ENCODE results near the gene TMSB10. TPM values are rescaled to one million over a fixed set of nuclear protein-coding genes. Genes with fewer than 3 reads are reported as not detected.

TMSB10 gene
- total RNA-seq, 2 experiments from 2014 or later, result 1,969 to 2,001 TPM

GRCh38 chr2:84925724-84926376, 20.4 kb downstream of the TMSB10 start:
- Mint-ChIP-seq H3K9me3 (no peaks in the 10 kb centered on the region), H3K27me3 (no peaks in the 10 kb centered on the region), H3K36me3 (ENCODE audit: low read depth) (no peaks in the 10 kb centered on the region), H3K27ac (peak overlapping the region; percentile 85), H3K4me1 (ENCODE audit: low read depth) (peaks cover 38% of the 10 kb centered on the region), H3K4me3 (peak overlapping the region; percentile 91)
- Histone ChIP-seq H3K9me3 (ENCODE audit: control insufficient read depth in 1 of 2, insufficient read depth in 1 of 2, low read length in 2 of 2) (no peaks in the 10 kb centered on the region), H3K4me3 (ENCODE audit: low read length) (peak overlapping the region; percentile 73), H3K4me1 (ENCODE audit: insufficient read depth, low read length) (peaks cover 56% of the 10 kb centered on the region), H3K36me3 (ENCODE audit: insufficient read depth, low read length) (no peaks in the 10 kb centered on the region), H3K27me3 (ENCODE audit: control insufficient read depth in 1 of 2, insufficient read depth in 2 of 2, low read length in 2 of 2) (no peaks in the 10 kb centered on the region), H3K27ac (ENCODE audit: low read depth in 1 of 2, low read length in 2 of 2) (peak overlapping the region; percentile 20 to 69)
- intact Hi-C loops (cut with DNase I, micrococcal nuclease), result loop anchor here (1.0 to 5.0 kb wide), 10 partner anchors 21 to 431 kb away; partner anchors contain the start of genes TMSB10 (in 2 of the 2) and KCMF1 (in 1 of the 2)
- ATAC-seq (ENCODE audit: poor library complexity) (peak; percentile 80), DNase-seq (peak; percentile 95 to 100 (median 99))
- CTCF ChIA-PET, result interaction anchor here (0.7 to 7.0 kb wide), 66 partner anchors 9 to 468 kb away, joined by 3 to 117 read pairs (median 6); partner anchors contain the start of genes DNAH6, KCMF1, TMSB10 and TRABD2A
- TF ChIP-seq CTCF (IDR thresholded peaks at IDR 0.05), result peak; percentile 99
- POLR2A ChIA-PET, result interaction anchor here (0.5 to 3.2 kb wide), 34 partner anchors 13 to 466 kb away, joined by 3 to 147 read pairs (median 5); partner anchors contain the start of genes KCMF1, SUCLG1, TMSB10 and TRABD2A

GRCh38 chr2:84927275-84927627, 21.8 kb downstream of the TMSB10 start:
- no peaks in the 10 kb centered on the region for H3K27me3 Mint-ChIP-seq
- Histone ChIP-seq H3K4me3 (ENCODE audit: low read length) (peak overlapping the region; percentile 73), H3K27ac (ENCODE audit: low read depth in 1 of 2, low read length in 2 of 2) (no peak overlapping the region), H3K9me3 (ENCODE audit: control insufficient read depth in 1 of 2, insufficient read depth in 1 of 2, low read length in 2 of 2) (no peaks in the 10 kb centered on the region), H3K27me3 (ENCODE audit: control insufficient read depth in 1 of 2, insufficient read depth in 2 of 2, low read length in 2 of 2) (no peaks in the 10 kb centered on the region), H3K36me3 (ENCODE audit: insufficient read depth, low read length) (no peaks in the 10 kb centered on the region), H3K4me1 (ENCODE audit: insufficient read depth, low read length) (peaks cover 62% of the 10 kb centered on the region)
- CTCF ChIA-PET, result interaction anchor here (2.2 to 7.0 kb wide), 4 partner anchors 14 to 47 kb away, joined by 15 to 117 read pairs (median 40); partner anchors contain the start of genes KCMF1 and TRABD2A
- no peaks in the 10 kb centered on the region for H3K9me3 Mint-ChIP-seq
- no peaks in the 10 kb centered on the region for H3K36me3 Mint-ChIP-seq (ENCODE audit: low read depth)
- peak overlapping the region; percentile 91 for H3K4me3 Mint-ChIP-seq
- peak overlapping the region; percentile 85 for H3K27ac Mint-ChIP-seq
- intact Hi-C loops (cut with DNase I, micrococcal nuclease), result loop anchor here (1.0 to 5.0 kb wide), 9 partner anchors 20 to 432 kb away; partner anchors contain the start of gene KCMF1 (in 1 of the 2)
- no peak for DNase-seq
- H3K4me1 Mint-ChIP-seq (ENCODE audit: low read depth), result peaks cover 49% of the 10 kb centered on the region
- POLR2A ChIA-PET, result interaction anchor here (2.0 to 3.2 kb wide), 4 partner anchors 11 to 88 kb away, joined by 18 to 47 read pairs (median 40); no protein-coding TSS in a partner anchor
- TF ChIP-seq CTCF (IDR thresholded peaks at IDR 0.05), result peak; percentile 12
- no peak for ATAC-seq (ENCODE audit: poor library complexity)

- CTCF ChIA-PET, result interaction anchor here (1.1 to 7.0 kb wide), 2 partner anchors 10 to 49 kb away, joined by 3 to 117 read pairs; no protein-coding TSS in a partner anchor
- Histone ChIP-seq H3K4me1 (ENCODE audit: insufficient read depth, low read length) (peaks cover 32% of the 10 kb centered on the region), H3K9me3 (ENCODE audit: control insufficient read depth in 1 of 2, insufficient read depth in 1 of 2, low read length in 2 of 2) (no peaks in the 10 kb centered on the region), H3K27ac (ENCODE audit: low read depth in 1 of 2, low read length in 2 of 2) (no peak overlapping the region), H3K4me3 (ENCODE audit: low read length) (no peak overlapping the region), H3K36me3 (ENCODE audit: insufficient read depth, low read length) (no peaks in the 10 kb centered on the region), H3K27me3 (ENCODE audit: control insufficient read depth in 1 of 2, insufficient read depth in 2 of 2, low read length in 2 of 2) (no peaks in the 10 kb centered on the region)
- POLR2A ChIA-PET, result interaction anchor here (1.8 kb wide), 1 partner anchor 8 kb away, joined by 7 read pairs; no protein-coding TSS in a partner anchor
- no peaks in the 10 kb centered on the region for H3K36me3 Mint-ChIP-seq (ENCODE audit: low read depth)
- ATAC-seq (ENCODE audit: poor library complexity) (no peak), DNase-seq (no peak)
- H3K4me1 Mint-ChIP-seq (ENCODE audit: low read depth), result peaks cover 31% of the 10 kb centered on the region
- no peaks in the 10 kb centered on the region for H3K27me3 Mint-ChIP-seq
- TF ChIP-seq CTCF (IDR thresholded peaks at IDR 0.05), result no peak
- H3K27ac Mint-ChIP-seq, result no peak overlapping the region
- no peaks in the 10 kb centered on the region for H3K9me3 Mint-ChIP-seq
- intact Hi-C loops (cut with DNase I, micrococcal nuclease), result loop anchor here in 1 of 2 experiments (5.0 kb wide), 1 partner anchor 41 kb away; the partner anchor contains the start of gene KCMF1
- no peak overlapping the region for H3K4me3 Mint-ChIP-seq
These were observed 25.9 kb downstream of the TMSB10 start for GRCh38 chr2:84931384-84931821.

All from CD4-positive, alpha-beta T cell (primary cell).